DND-41 (cell line): ENCODE data around the gene ADI1.

ENCODE experiments used
- CTCF ChIP-seq: IDR thresholded peaks from 2 replicates; pipeline ENCODE4 v1.5.1; 2012; ENCODE audit warnings: borderline replicate concordance, low read length, moderate library complexity, mild to moderate bottlenecking; ENCODE audit not compliant: poor library complexity, severe bottlenecking; ENCODE audit errors: extremely low read depth
- EZH2 ChIP-seq: IDR thresholded peaks from 3 replicates; pipeline ENCODE4 v1.6.1; 2012; ENCODE audit warnings: borderline replicate concordance, low read depth, mild to moderate bottlenecking, moderate library complexity, low read length, inconsistent platforms; ENCODE audit not compliant: severe bottlenecking

GRCh38 chr2:3449086-3449485 is 70.2 kb downstream of the ADI1 start:
- no peak for TF ChIP-seq CTCF
- no peak for TF ChIP-seq EZH2
